SU-DHL-6 (cell line): ENCODE results near the gene SPEG.

Experiments used
- H2AFZ ChIP-seq: fragments of 200-600 bp; sonication (generic); 2 replicates; pipeline ENCODE4 v1.6.1; 2014; ENCODE audit warnings: low read depth, mild to moderate bottlenecking, moderate library complexity, mixed read lengths, antibody characterized with exemption, low read length; ENCODE audit not compliant: severe bottlenecking
- H3F3A ChIP-seq: fragments of 200-600 bp; shearing (Covaris generic); 2 replicates; pipeline ENCODE4 v1.6.0; 2016; ENCODE audit warnings: antibody characterized with exemption, mild to moderate bottlenecking; ENCODE audit not compliant: insufficient read depth
- H3K27ac ChIP-seq: fragments of 200-600 bp; sonication (generic); 2 replicates; pipeline ENCODE4 v1.5.1; 2016; ENCODE audit warnings: low read depth, mild to moderate bottlenecking, low read length, moderate library complexity, mixed read lengths
- H3K27me3 ChIP-seq: fragments of 200-600 bp; sonication (generic), shearing (Covaris generic); 2 replicates; pipeline ENCODE4 v1.6.0; 2014; ENCODE audit warnings: mild to moderate bottlenecking, low read length
- H3K36me3 ChIP-seq: fragments of 200-600 bp; sonication (generic); 2 replicates; pipeline ENCODE4 v1.6.1; 2014; ENCODE audit warnings: mild to moderate bottlenecking, low read length, mixed read lengths
- H3K4me2 ChIP-seq: fragments of 300-600, 200-600 bp; shearing (Covaris generic), sonication (generic); 2 replicates; pipeline ENCODE4 v1.6.0; 2014; ENCODE audit warnings: low read length, low read depth, mild to moderate bottlenecking; ENCODE audit not compliant: poor library complexity, severe bottlenecking
- H3K4me3 ChIP-seq: fragments of 200-600 bp; sonication (generic); 2 replicates; pipeline ENCODE4 v1.5.1; 2014; ENCODE audit warnings: antibody characterized with exemption, low read length, mild to moderate bottlenecking, mixed read lengths; ENCODE audit not compliant: insufficient read depth, poor library complexity, severe bottlenecking
- H3K79me2 ChIP-seq: fragments of 200-600 bp; sonication (generic); 2 replicates; pipeline ENCODE4 v1.6.1; 2014; ENCODE audit warnings: mild to moderate bottlenecking, low read length, moderate library complexity; ENCODE audit not compliant: insufficient read depth
- H3K9ac ChIP-seq: fragments of 200-600 bp; sonication (generic); 2 replicates; pipeline ENCODE4 v1.7.0; 2014; ENCODE audit warnings: mild to moderate bottlenecking, low read length
- H3K9me2 ChIP-seq: fragments of 200-600 bp; sonication (generic); replicated peaks from 2 replicates; pipeline ENCODE4 v1.6.1; 2014; ENCODE audit warnings: low read length; ENCODE audit not compliant: insufficient read depth
- H3K9me3 ChIP-seq: fragments of 200-600 bp; sonication (generic); 2 replicates; pipeline ENCODE4 v1.6.1; 2014; ENCODE audit warnings: low read length, mixed read lengths; ENCODE audit not compliant: insufficient read depth
- H4K20me1 ChIP-seq: fragments of 200-600 bp; sonication (generic); 2 replicates; pipeline ENCODE4 v1.6.1; 2014; ENCODE audit warnings: low read depth, mild to moderate bottlenecking, antibody characterized with exemption, low read length, moderate library complexity, mixed read lengths
- EZH2phosphoT487 ChIP-seq: fragments of 200-600 bp; sonication (generic), shearing (Covaris generic); conservative IDR thresholded peaks from 2 replicates; pipeline ENCODE4 v1.6.1; 2018; ENCODE audit warnings: mild to moderate bottlenecking, antibody characterized with exemption, low read length, moderate library complexity, mixed read lengths
- TF ChIP-seq, protein P1 (sequence below): fragments of 200-600 bp; sonication (generic); IDR thresholded peaks from one replicate; pipeline ENCODE4 v1.5.1; 2017; ENCODE audit warnings: antibody characterized with exemption, mild to moderate bottlenecking, low read length, moderate library complexity; ENCODE audit not compliant: insufficient read depth, poor library complexity, severe bottlenecking

The SPEG gene

DNA sequence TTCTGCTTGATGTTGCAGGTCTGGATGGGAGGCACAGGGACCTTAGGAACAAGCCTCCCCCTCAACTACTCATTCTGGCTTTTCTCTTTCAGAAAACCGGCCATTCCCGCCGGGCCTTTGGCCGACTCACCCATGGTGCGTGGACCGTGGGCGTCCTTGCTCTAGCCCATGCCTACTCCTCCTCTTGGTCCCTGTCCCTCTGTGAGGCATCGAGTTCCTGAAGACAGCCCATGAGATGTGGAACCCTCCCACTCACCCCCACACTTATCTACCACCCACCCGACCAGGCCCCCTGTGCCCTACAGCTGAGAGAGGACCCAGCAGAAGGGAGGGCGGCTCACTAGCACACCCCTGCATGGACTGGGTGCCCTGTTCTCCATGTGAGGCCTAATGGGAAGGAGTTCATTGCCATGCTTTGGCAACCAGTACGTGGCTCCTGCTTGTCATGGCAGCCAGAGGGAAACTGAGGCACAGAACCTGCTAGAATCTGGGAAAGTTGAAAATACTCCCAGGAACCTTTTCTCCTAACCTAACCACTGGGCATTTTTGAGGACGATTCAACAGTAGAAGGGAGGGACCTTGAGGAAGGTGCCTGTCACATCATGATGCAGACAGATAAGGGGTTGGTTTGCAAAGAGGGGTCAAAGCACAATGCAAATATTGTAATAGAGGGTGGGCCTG lies 8.5 kb downstream of the SPEG start:
- Histone ChIP-seq H3K9me2 (no peaks in the 10 kb centered on the region), H3K9me3 (no peaks in the 10 kb centered on the region), H3K36me3 (no peaks in the 10 kb centered on the region), H3K27ac (no peak overlapping the region), H3K79me2 (no peaks in the 10 kb centered on the region), H2AFZ (no peak overlapping the region), H3K4me3 (no peak overlapping the region), H3K9ac (no peak overlapping the region), H3F3A (no peaks in the 10 kb centered on the region), H3K4me2 (no peak overlapping the region), H3K27me3 (no peaks in the 10 kb centered on the region), H4K20me1 (no peaks in the 10 kb centered on the region)
- TF ChIP-seq EZH2phosphoT487, result no peak
- TF ChIP-seq, protein P1, sequence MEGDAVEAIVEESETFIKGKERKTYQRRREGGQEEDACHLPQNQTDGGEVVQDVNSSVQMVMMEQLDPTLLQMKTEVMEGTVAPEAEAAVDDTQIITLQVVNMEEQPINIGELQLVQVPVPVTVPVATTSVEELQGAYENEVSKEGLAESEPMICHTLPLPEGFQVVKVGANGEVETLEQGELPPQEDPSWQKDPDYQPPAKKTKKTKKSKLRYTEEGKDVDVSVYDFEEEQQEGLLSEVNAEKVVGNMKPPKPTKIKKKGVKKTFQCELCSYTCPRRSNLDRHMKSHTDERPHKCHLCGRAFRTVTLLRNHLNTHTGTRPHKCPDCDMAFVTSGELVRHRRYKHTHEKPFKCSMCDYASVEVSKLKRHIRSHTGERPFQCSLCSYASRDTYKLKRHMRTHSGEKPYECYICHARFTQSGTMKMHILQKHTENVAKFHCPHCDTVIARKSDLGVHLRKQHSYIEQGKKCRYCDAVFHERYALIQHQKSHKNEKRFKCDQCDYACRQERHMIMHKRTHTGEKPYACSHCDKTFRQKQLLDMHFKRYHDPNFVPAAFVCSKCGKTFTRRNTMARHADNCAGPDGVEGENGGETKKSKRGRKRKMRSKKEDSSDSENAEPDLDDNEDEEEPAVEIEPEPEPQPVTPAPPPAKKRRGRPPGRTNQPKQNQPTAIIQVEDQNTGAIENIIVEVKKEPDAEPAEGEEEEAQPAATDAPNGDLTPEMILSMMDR, result no peak

DNA sequence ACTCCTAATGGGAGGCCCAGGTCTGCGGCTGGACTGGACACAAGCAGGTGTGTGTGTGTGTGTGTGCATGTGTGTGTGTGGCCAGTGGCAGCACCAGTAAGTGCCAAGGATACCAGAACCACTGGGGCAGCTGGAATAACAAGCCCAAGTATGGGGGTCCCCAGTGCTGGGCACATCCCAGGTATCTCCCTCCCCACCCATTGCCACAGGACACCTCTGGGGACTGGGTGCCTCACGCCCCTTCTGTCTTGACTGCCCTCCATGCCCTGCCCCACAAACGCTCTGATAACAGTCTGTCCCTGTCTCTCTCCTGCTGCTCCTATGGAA lies 9.0 kb downstream of the SPEG start:
- Histone ChIP-seq H3K9ac (no peak overlapping the region), H3K27me3 (no peaks in the 10 kb centered on the region), H3K4me2 (no peak overlapping the region), H3K79me2 (no peaks in the 10 kb centered on the region), H2AFZ (no peak overlapping the region), H3K36me3 (no peaks in the 10 kb centered on the region), H3K9me2 (no peaks in the 10 kb centered on the region), H3K4me3 (no peak overlapping the region), H4K20me1 (no peaks in the 10 kb centered on the region), H3K9me3 (no peaks in the 10 kb centered on the region), H3F3A (no peaks in the 10 kb centered on the region), H3K27ac (no peak overlapping the region)
- TF ChIP-seq EZH2phosphoT487, result no peak
- TF ChIP-seq, protein P1, result no peak

DNA sequence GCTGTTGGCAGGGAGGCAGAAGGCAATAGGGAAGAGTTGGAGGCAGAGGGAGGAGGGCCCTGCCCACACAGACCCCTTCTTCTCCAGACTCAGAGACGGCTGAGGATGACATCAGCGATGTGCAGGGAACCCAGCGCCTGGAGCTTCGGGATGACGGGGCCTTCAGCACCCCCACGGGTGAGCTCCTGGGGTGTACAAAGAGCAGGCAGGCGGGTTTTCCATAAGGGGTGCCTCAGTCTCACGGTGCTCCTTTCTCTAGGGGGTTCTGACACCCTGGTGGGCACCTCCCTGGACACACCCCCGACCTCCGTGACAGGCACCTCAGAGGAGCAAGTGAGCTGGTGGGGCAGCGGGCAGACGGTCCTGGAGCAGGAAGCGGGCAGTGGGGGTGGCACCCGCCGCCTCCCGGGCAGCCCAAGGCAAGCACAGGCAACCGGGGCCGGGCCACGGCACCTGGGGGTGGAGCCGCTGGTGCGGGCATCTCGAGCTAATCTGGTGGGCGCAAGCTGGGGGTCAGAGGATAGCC lies 10.0 kb downstream of the SPEG start:
- Histone ChIP-seq H3K4me3 (no peak overlapping the region), H3K9ac (no peak overlapping the region), H3K27ac (no peak overlapping the region), H3F3A (no peaks in the 10 kb centered on the region), H3K4me2 (no peak overlapping the region), H3K9me3 (no peaks in the 10 kb centered on the region), H3K36me3 (no peaks in the 10 kb centered on the region), H3K79me2 (no peaks in the 10 kb centered on the region), H4K20me1 (no peaks in the 10 kb centered on the region), H2AFZ (no peak overlapping the region), H3K9me2 (no peaks in the 10 kb centered on the region), H3K27me3 (no peaks in the 10 kb centered on the region)
- TF ChIP-seq EZH2phosphoT487, result no peak
- TF ChIP-seq, protein P1, result no peak
